ENCODE results near the gene NEB. TPM values are rescaled to one million over a fixed set of nuclear protein-coding genes. Genes with fewer than 3 reads are reported as not detected.
"Not testable (repeated sequence)": the region's sequence is repeated elsewhere in the genome, so short reads cannot be mapped to it uniquely, and the experiment has no call there.

The NEB gene
- total RNA-seq, 2 experiments from 2014 or later: 0.12 to 0.26 TPM

- Mint-ChIP-seq H3K4me1 (no peaks in the 10 kb centered on the region), H3K4me3 (no peak overlapping the region), H3K36me3 (no peaks in the 10 kb centered on the region), H3K27ac (no peak overlapping the region), H3K27me3 (peaks cover 3% of the 10 kb centered on the region), H3K9me3 (ENCODE audit: low read depth) (no peaks in the 10 kb centered on the region)
- CTCF ChIA-PET: no interaction called here
- ATAC-seq (no peak), DNase-seq (no peak)
These were observed 26.4 kb downstream of the NEB start for GRCh38 chr2:151707857-151708256.

DNA sequence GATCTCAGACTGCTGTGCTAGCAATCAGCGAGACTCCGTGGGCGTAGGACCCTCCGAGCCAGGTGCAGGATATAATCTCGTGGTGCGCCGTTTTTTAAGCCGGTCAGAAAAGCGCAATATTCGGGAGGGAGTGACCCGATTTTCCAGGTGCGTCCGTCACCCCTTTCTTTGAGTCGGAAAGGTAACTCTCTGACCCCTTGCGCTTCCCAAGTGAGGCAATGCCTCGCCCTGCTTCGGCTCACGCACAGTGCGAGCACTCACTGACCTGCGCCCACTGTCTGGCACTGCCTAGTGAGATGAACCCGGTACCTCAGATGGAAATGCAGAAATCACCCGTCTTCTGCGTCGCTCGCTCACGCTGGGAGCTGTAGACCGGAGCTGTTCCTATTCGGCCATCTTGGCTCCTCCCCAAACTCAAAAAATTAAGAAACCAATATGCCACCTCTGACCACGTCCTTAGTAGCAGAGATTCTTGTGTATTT lies 29.8 kb downstream of the NEB start:
- H3K4me3 Mint-ChIP-seq, CTCF ChIA-PET: not testable (repeated sequence)

GRCh38 chr2:151698134-151698533 lies 36.1 kb downstream of the NEB start:
- H3K27me3 Mint-ChIP-seq; H3K27ac Mint-ChIP-seq; DNase-seq; H3K36me3 Mint-ChIP-seq; H3K4me3 Mint-ChIP-seq; H3K4me1 Mint-ChIP-seq; H3K9me3 Mint-ChIP-seq (ENCODE audit: low read depth); CTCF ChIA-PET; ATAC-seq: not testable (repeated sequence)

More for the DNA sequence above, 29.8 kb downstream of the NEB start:
- DNase-seq; H3K27me3 Mint-ChIP-seq; H3K9me3 Mint-ChIP-seq (ENCODE audit: low read depth); H3K36me3 Mint-ChIP-seq; H3K4me1 Mint-ChIP-seq; H3K27ac Mint-ChIP-seq; ATAC-seq: not testable (repeated sequence)

GRCh38 chr2:151695778-151696177 lies 38.5 kb downstream of the NEB start:
- H3K27ac Mint-ChIP-seq: no peak overlapping the region
- ATAC-seq: no peak
- H3K36me3 Mint-ChIP-seq: no peaks in the 10 kb centered on the region
- CTCF ChIA-PET: no interaction called here
- no peaks in the 10 kb centered on the region for H3K4me1 Mint-ChIP-seq
- no peaks in the 10 kb centered on the region for H3K9me3 Mint-ChIP-seq (ENCODE audit: low read depth)
- H3K4me3 Mint-ChIP-seq: no peak overlapping the region
- DNase-seq: no peak
- H3K27me3 Mint-ChIP-seq: no peaks in the 10 kb centered on the region

DNA sequence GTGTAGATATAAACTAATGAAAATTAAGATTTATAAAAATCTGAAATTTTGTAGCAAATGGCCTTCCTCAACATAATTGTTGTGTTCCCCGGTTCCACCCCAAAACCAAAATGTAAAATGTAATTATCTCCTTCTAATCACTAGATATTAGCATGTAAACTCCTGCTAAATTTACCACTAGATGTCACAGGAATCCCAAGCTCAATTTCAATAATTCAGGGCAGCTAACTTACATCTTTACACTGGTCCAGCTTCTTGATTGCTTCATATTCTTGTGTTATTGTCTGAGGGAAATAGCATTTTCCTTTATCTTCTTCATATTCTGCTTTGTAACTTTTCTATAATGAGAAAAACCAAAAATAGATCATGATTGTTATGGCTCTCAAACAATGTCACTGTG lies 42.6 kb downstream of the NEB start:
- DNase-seq (no peak), ATAC-seq (no peak)
- no peaks in the 10 kb centered on the region for H3K4me1 Mint-ChIP-seq
- H3K27ac Mint-ChIP-seq: no peak overlapping the region
- H3K9me3 Mint-ChIP-seq (ENCODE audit: low read depth): no peaks in the 10 kb centered on the region
- no peaks in the 10 kb centered on the region for H3K36me3 Mint-ChIP-seq
- CTCF ChIA-PET: no interaction called here
- no peak overlapping the region for H3K4me3 Mint-ChIP-seq
- H3K27me3 Mint-ChIP-seq: no peaks in the 10 kb centered on the region

GRCh38 chr2:151688719-151689118 lies 45.6 kb downstream of the NEB start:
- CTCF ChIA-PET: no interaction called here
- DNase-seq: no peak
- no peak for ATAC-seq
- Mint-ChIP-seq H3K27ac (no peak overlapping the region), H3K9me3 (ENCODE audit: low read depth) (no peaks in the 10 kb centered on the region), H3K4me3 (no peak overlapping the region), H3K36me3 (no peaks in the 10 kb centered on the region), H3K27me3 (no peaks in the 10 kb centered on the region), H3K4me1 (no peaks in the 10 kb centered on the region)

DNA sequence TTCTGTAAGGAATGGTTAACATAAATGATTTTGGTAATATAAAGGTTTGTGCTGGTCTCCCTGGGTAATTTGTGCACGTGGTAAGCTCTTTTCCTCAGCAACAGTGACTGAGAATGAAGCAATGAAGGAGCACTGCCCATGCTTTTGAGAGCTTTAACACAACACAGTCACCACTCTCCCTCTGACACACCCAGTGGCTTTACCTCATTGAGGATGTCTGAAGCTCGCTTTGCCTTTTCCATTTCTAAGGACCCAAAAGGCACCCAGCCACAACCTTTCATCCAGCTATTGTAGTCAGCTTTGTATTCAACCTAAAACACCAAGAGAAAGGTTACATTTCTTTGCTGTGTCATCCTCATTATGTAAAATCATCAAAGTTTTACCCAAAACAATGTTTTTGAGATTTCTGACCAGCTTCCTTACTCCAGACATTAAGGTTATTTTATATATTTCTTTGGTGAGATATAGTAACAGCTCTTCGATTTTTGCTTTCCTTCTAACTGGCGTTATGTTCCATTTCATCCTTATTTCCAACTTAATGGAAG lies 51.7 kb downstream of the NEB start:
- CTCF ChIA-PET: interaction anchor here (0.6 kb wide), 1 partner anchor 182 kb away, joined by 4 read pairs; no protein-coding TSS in a partner anchor
- no peak for DNase-seq
- no peak overlapping the region for H3K4me3 Mint-ChIP-seq

GRCh38 chr2:151681051-151681450 lies 53.2 kb downstream of the NEB start:
- no peak overlapping the region for H3K27ac Mint-ChIP-seq
- ATAC-seq (no peak), DNase-seq (no peak)
- no peaks in the 10 kb centered on the region for H3K36me3 Mint-ChIP-seq
- peaks cover 8% of the 10 kb centered on the region for H3K27me3 Mint-ChIP-seq
- H3K4me1 Mint-ChIP-seq: no peaks in the 10 kb centered on the region
- H3K4me3 Mint-ChIP-seq: no peak overlapping the region
- no peaks in the 10 kb centered on the region for H3K9me3 Mint-ChIP-seq (ENCODE audit: low read depth)
- CTCF ChIA-PET: no interaction called here

More for the DNA sequence above, 51.7 kb downstream of the NEB start:
- no peaks in the 10 kb centered on the region for H3K4me1 Mint-ChIP-seq
- ATAC-seq: no peak
- H3K27ac Mint-ChIP-seq: no peak overlapping the region
- no peaks in the 10 kb centered on the region for H3K27me3 Mint-ChIP-seq
- H3K36me3 Mint-ChIP-seq: no peaks in the 10 kb centered on the region
- no peaks in the 10 kb centered on the region for H3K9me3 Mint-ChIP-seq (ENCODE audit: low read depth)

DNA sequence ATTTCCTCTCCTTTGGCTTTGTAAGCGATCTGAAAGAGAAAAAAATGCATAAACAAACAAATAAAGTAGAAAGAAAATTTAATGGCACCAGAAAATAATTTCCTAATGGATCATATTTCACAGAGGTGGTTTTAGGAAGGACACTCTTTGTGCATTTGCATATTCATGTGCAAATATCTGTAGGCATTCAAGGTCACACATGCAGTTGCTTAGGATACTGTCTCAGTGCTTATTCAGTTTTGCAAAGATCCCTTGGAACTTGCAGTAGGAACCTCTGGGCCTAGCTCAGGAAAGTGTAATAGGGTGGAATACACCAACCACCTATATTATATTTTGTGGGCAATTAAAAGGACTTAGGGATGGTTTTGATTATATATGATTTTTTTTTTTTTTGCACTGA lies 54.3 kb downstream of the NEB start:
- no peak overlapping the region for H3K4me3 Mint-ChIP-seq
- no peaks in the 10 kb centered on the region for H3K9me3 Mint-ChIP-seq (ENCODE audit: low read depth)
- no peak overlapping the region for H3K27ac Mint-ChIP-seq
- CTCF ChIA-PET: no interaction called here
- peaks cover 9% of the 10 kb centered on the region for H3K27me3 Mint-ChIP-seq
- no peaks in the 10 kb centered on the region for H3K4me1 Mint-ChIP-seq
- ATAC-seq (no peak), DNase-seq (no peak)
- H3K36me3 Mint-ChIP-seq: no peaks in the 10 kb centered on the region

- Mint-ChIP-seq H3K36me3 (no peaks in the 10 kb centered on the region), H3K9me3 (ENCODE audit: low read depth) (no peaks in the 10 kb centered on the region), H3K4me1 (no peaks in the 10 kb centered on the region), H3K27me3 (peaks cover 15% of the 10 kb centered on the region), H3K4me3 (no peak overlapping the region), H3K27ac (no peak overlapping the region)
- CTCF ChIA-PET: no interaction called here
- ATAC-seq: no peak
- DNase-seq: no peak
These were observed 55.4 kb downstream of the NEB start for GRCh38 chr2:151678849-151679248.

DNA sequence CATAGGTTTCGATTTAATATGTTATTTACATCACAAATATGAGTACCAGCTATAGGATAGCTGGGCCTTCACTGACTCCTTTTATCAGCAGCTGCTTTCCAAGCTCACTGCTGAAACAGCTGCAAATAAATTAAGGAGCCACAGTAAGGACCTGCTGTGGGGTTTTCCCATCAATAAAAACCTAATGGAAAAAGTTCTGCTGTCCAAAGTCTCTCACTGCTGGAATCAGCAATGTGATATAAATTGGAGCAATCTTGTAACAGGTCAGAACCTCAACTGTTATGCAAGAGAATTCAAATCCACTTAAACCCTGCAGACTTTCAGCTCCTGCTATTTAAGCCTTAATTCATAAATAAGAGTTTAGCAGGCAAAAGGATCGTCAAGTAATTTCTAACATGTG lies 61.3 kb downstream of the NEB start:
- H3K27ac Mint-ChIP-seq: no peak overlapping the region
- H3K4me3 Mint-ChIP-seq: no peak overlapping the region
- no peaks in the 10 kb centered on the region for H3K9me3 Mint-ChIP-seq (ENCODE audit: low read depth)
- peaks cover 15% of the 10 kb centered on the region for H3K4me1 Mint-ChIP-seq
- peaks cover 15% of the 10 kb centered on the region for H3K27me3 Mint-ChIP-seq
- DNase-seq (no peak), ATAC-seq (no peak)
- H3K36me3 Mint-ChIP-seq: no peaks in the 10 kb centered on the region
- CTCF ChIA-PET: interaction anchor here (1.3 kb wide), 1 partner anchor 10 kb away, joined by 4 read pairs; no protein-coding TSS in a partner anchor

- no peak overlapping the region for H3K27ac Mint-ChIP-seq
- H3K27me3 Mint-ChIP-seq: peaks cover 15% of the 10 kb centered on the region
- H3K9me3 Mint-ChIP-seq (ENCODE audit: low read depth): no peaks in the 10 kb centered on the region
- no peak for ATAC-seq
- no peaks in the 10 kb centered on the region for H3K36me3 Mint-ChIP-seq
- H3K4me3 Mint-ChIP-seq: no peak overlapping the region
- no peak for DNase-seq
- H3K4me1 Mint-ChIP-seq: peaks cover 15% of the 10 kb centered on the region
- CTCF ChIA-PET: interaction anchor here (1.3 kb wide), 1 partner anchor 9 kb away, joined by 4 read pairs; no protein-coding TSS in a partner anchor
These were observed 62.0 kb downstream of the NEB start for GRCh38 chr2:151672277-151672676.

DNA sequence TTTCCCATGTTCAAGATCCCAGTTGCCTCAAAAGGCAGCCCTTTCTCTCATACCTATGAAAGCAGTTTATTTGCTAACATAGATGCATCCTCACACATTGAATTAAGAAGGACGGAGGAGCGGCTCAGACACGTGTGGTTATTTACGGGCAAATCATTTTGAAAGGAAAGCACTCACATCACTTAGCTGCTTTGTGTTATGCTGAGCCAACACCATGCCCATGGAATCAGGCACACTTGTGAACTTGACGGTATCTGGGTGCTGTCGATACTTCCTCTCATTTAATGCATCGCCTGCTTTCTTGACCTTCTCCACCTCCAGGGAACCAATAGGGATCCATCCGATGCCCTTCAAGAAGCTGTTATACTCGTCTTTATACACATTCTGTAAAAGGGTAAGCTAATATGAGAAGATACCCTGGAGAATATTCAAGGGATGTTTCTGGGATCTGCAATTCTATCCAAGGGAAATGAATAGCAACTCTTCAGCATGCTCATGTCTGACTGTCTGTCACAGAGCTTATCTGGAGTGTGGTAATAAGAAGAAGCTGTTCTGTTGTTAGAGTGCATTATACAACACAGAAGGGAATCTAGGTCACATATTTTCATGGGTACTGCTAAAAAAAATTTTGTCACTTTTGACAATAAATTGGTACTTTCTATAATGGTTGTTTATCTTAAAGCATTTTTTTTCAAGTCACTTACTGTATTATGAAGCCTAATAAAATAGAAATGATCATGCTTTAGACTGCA lies 63.3 kb downstream of the NEB start:
- H3K4me3 Mint-ChIP-seq: no peak overlapping the region
- H3K4me1 Mint-ChIP-seq: peaks cover 15% of the 10 kb centered on the region
- H3K9me3 Mint-ChIP-seq (ENCODE audit: low read depth): no peaks in the 10 kb centered on the region
- H3K36me3 Mint-ChIP-seq: no peaks in the 10 kb centered on the region
- ATAC-seq (no peak), DNase-seq (no peak)
- no peak overlapping the region for H3K27ac Mint-ChIP-seq
- peaks cover 8% of the 10 kb centered on the region for H3K27me3 Mint-ChIP-seq
- CTCF ChIA-PET: interaction anchor here (1.0 to 1.4 kb wide), 2 partner anchors 10 to 154 kb away, joined by 3 read pairs; no protein-coding TSS in a partner anchor

- Mint-ChIP-seq H3K4me1 (peaks cover 15% of the 10 kb centered on the region), H3K36me3 (no peaks in the 10 kb centered on the region), H3K9me3 (ENCODE audit: low read depth) (no peaks in the 10 kb centered on the region), H3K27me3 (peaks cover 8% of the 10 kb centered on the region), H3K4me3 (no peak overlapping the region), H3K27ac (no peak overlapping the region)
- ATAC-seq (peak; percentile 68), DNase-seq (no peak)
- CTCF ChIA-PET: interaction anchor here (1.0 to 1.4 kb wide), 2 partner anchors 9 to 155 kb away, joined by 3 read pairs; no protein-coding TSS in a partner anchor
These were observed 63.9 kb downstream of the NEB start for GRCh38 chr2:151670346-151670745.

All from activated CD8-positive, alpha-beta memory T cell treated with anti-CD3 and anti-CD28 coated beads, Interleukin-2, amount 10 ng/mL, durations not matched to agents 7 days and 5 days (primary cell).